GM19372 (cell line): ENCODE measurements around the gene RTN4RL1.
A peak's percentile ranks its signal among the peaks of the same experiment; 100 is the strongest.

Experiments
- ATAC-seq: cut with Tn5 transposase; IDR thresholded peaks from one replicate; pipeline ENCODE4 v1.9.1; 2021; ENCODE audit warnings: mild to moderate bottlenecking, low read depth, moderate library complexity; ENCODE audit not compliant: unreplicated experiment

RTN4RL1 gene

GRCh38 chr17:2048805-2049204 lies 23.7 kb upstream of the RTN4RL1 start:
- ATAC-seq, result no peak

DNA sequence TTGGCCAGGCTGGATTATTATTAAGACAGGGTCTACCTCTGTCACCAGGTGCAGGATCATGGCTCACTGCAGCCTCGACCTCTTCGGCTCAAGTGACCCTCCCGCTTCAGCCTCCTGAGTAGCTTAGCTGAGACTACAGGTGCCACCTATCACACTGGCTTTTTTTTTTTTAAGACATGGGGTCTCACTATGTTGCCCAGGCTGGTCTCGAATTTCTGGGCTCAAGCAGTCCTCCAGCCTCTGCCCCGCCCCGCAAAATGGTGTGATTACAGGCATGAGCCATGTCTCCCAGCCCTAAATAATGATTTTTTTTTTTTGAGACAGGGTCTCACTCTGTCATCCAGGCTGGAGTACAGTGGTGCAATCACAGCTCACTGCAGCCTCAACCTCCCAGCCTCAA lies 22.5 kb upstream of the RTN4RL1 start:
- no peak for ATAC-seq

DNA sequence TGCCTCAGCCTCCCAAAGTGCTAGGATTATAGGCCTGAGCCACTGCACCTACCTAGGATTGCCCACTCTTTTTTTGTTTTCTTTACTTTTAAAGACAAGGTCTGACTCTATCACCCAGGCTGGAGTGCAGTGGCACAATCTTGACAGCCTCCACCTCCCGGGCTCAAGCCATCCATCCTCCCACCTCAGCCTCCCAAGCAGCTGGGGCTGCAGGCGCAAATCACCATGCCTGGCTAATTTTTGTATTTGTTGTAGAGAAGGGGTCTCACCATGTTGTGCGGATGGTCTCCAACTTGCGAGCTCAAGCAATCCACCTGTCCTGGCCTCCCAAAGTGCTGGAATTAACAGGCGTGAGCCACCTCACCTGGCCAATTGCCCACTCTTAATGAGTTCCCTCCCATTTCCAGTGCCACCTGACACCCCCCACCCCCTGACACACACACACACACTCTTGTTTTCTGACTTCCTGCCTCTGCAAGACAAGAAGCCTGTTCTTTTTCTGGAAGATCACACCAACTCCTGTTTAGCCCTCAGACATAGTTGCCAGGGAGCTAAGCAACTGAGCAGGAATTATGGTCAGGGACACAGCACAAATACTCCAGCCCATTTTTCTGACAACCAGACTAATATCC lies 19.2 kb upstream of the RTN4RL1 start:
- no peak for ATAC-seq

GRCh38 chr17:2043785-2044184 lies 18.7 kb upstream of the RTN4RL1 start:
- ATAC-seq, result no peak

- ATAC-seq, result no peak
These were observed 17.8 kb upstream of the RTN4RL1 start for GRCh38 chr17:2042933-2043332.

- ATAC-seq, result no peak
These were observed 17.3 kb upstream of the RTN4RL1 start for GRCh38 chr17:2042390-2042847.

- ATAC-seq, result peak; percentile 95
These were observed 16.6 kb upstream of the RTN4RL1 start, which contains the start of gene OVCA2 for GRCh38 chr17:2041561-2042389. Gene OVCA2 (plus strand): TSS chr17:2042022. CDS start chr17:2042048, 26 bp downstream.

- ATAC-seq, result no peak
These were observed 15.9 kb upstream of the RTN4RL1 start for GRCh38 chr17:2040942-2041560.

DNA sequence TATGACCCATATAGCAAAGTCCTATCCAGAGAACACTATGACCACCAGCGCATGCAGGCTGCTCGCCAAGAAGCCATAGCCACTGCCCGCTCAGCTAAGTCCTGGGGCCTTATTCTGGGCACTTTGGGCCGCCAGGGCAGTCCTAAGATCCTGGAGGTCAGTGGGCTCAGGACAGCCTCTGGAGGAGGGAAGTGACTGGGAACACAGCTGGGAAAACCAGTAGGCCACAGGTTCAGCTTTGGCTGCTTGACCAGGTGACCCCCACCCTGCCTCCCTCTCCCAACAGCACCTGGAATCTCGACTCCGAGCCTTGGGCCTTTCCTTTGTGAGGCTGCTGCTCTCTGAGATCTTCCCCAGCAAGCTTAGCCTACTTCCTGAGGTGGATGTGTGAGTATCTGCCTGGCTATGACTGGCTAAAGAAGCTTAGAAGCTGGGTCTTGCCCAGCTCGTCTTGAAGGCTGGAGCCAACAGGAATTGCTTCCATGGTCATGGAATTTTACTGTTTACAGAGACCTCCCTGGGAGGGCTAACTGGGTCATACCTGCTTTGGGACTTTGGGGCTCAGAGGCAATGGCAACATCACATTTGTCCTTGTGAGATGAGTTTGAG lies 15.2 kb upstream of the RTN4RL1 start:
- ATAC-seq, result no peak

DNA sequence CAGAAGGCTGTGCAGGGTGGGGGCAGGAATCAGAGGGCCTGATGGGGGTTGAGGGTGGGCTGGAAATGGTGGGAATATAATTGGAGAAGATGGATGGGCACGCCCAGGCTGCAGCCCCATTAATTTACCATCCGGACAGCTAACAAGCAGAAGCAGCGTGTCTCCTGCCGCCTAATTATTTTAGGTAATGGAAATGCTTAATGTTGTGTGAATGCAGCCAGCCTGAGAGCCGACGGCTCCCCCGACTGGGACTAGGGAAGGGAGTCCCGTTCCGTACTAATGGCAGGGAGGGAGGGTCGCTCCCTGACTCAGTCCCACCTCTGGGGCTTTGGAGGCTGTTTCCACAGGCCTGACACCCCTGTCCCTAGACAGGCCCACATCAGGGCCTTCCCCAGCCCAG lies 12.0 kb upstream of the RTN4RL1 start:
- ATAC-seq, result no peak

GRCh38 chr17:2035541-2036488 lies 10.7 kb upstream of the RTN4RL1 start:
- ATAC-seq, result no peak

DNA sequence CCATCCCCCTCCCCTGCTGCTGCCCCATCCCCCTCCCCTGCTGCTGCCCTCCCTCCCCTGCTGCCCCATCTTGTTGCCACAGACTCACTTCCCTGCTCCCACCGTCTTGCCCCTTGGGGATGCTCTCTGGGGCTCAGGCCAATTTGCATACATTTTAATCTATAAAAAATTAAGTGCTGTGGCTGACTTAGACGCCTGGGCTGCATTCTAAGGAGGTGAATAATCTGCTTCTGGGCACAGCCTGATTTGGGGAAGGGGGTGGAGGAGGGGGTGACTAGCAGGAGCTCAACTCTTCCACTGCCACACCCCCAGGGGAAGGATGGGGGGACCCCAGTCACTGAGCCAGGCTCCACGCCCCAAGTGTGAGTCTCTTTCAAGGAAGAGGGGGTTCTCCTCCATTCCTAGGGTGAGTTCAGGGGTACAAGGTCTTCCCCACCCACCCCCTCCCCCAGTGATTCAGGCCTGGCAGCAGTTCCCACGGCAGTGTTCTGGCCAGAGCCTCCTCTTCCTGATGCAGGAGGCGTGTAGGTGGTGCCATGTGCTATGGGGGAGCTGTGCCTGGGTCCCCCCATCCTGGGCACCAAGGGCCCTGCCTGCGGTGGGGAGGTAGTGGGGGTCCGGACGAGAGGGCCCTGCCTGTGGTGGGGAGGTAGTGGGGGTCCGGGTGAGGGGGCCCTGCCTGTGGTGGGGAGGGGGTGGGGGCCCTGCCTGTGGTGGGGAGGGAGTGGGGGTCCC lies 9.8 kb upstream of the RTN4RL1 start:
- ATAC-seq, result no peak

- no peak for ATAC-seq
These were observed 9.0 kb upstream of the RTN4RL1 start for GRCh38 chr17:2034157-2034556.

GRCh38 chr17:2033153-2033552 lies 8.0 kb upstream of the RTN4RL1 start:
- ATAC-seq, result no peak

DNA sequence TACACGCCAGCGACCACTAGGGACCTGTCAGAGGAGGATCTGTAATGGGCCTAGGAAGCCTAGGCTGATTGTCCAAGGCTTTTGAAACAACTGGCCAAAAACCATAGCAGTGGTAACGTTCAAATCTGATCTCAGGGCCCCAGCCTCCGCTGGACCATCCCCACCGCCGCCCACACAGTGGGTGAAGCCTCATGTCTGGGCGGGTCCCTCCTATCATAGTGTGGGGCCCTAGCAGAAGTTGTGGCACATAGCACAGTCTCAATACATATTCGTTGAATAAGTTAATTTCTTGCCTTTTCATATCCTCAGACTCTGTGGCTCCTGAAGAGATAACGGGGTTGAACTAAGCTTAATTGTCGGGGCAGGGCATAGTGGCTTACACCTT lies 5.6 kb upstream of the RTN4RL1 start:
- ATAC-seq, result no peak

- peak; percentile 68 for ATAC-seq
These were observed 5.0 kb upstream of the RTN4RL1 start, which contains the start of gene DPH1 for GRCh38 chr17:2029911-2030778. Gene DPH1 (plus strand): TSS chr17:2030153. CDS start chr17:2030170, 17 bp downstream.

DNA sequence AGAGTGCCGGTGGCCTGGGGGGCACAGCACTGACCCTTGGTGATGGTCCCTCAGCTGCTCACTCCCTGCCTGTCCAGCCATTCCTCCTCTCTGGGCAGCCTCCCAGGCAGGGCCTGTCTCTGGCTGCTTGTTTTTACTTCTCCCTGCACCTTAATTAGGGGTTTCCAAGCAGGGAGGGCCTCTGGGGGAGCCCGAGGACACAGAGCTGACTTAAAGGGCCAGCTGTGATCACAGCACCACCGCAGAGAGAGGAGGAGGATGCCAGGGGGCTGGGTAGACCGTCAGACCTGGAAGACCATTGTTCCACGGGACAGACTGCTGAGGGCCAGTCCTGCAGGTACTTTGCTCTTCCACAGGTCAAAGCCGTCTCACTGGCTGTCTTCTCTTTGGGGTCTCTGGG lies 3.6 kb upstream of the RTN4RL1 start:
- ATAC-seq, result no peak

DNA sequence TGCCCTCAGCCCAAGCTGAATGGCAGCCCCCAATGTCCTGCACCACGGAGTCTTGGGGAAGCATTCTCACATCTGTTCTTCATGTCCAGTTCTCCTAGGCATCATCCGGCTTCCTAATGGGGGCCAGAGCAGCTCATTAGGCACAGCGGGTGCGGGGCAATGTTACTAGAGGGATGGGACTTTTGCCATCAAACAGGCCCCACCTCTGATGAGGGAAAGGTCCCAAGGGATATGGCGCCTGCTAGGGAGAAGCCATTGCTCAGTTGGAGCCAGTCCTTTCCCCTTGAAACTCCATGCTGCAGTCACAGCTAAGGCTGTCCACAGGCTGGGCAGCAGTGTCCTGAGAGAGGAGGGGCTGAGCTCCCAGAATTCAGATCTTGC lies 3.1 kb upstream of the RTN4RL1 start:
- ATAC-seq, result no peak
